ENCODE measurements around the gene MYLK4.
"Not testable (repeated sequence)": the region's sequence is repeated elsewhere in the genome, so short reads cannot be mapped to it uniquely, and the experiment has no call there.

The MYLK4 gene

DNA sequence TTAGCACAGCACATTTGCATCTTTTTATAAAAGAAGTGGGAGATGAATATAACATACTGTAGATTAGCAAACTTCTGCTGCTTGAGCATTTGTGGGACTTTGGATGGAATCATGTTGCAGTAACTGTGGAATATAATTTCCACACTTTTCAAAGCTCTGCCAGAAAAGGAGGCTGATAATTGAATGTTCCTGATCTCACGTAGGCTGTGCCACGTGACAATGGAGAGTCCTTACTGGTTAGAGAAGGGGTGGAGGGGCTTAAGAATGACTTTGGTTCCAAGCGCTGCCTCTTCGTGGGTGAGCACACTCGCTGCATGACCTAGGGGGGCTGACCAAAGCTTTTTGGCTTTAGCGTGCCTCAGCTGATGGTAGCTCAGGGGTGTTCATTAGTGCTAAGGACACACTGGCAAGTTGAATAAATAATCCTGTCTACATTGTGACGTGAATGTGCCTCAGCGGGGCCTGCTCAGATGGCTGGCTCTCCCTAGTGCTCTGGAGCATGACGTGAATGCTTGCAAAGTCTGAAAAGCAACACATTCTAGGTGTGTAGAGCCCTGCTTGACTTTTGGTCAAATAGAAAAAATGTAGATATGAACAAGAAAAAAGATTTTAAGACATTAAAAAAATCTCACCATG, 29.5 kb upstream of the MYLK4 start:
- no peak for DNase-seq (ENCODE audit: low read depth in 2 of 2)

DNA sequence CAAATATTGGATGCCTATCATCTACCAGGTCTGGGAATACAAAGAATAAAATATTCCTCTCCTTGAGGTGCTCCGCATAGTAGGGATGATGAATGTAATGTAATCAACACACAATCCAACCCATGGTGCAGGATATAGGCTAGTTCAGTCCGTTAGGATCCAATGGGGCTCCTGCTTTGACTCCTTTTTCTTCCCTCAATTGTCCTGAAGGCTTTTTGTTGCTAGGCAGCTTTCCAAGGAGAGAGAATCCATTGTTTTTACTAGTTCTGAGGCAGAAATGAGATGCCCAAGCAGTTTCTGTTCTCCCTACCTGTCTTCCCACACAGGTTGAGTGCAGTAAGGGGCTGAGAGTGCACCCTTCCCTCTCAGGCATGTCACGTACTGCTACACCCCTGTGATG, 26.5 kb upstream of the MYLK4 start:
- DNase-seq (ENCODE audit: low read depth in 2 of 2), result no peak

DNA sequence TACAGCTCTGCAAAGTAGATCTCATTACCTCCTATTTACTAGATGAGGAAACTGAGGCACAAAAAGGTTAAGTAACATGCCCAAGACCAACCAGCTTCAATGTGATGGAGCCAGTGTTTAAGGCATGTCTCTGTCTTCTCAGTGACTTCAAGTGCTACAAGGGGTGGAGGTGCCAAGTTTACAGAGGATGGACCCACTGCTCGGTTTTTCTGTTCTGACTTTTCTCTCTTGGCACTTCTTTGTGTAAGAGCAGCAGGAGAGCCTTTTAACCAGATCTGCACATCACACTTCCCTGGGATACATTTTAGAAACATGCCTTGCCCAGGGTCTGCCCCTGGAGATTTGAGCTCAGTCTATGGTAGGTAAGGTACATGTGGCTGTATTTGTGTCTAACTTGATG, 24.3 kb upstream of the MYLK4 start:
- DNase-seq (ENCODE audit: low read depth in 2 of 2), result no peak

DNA sequence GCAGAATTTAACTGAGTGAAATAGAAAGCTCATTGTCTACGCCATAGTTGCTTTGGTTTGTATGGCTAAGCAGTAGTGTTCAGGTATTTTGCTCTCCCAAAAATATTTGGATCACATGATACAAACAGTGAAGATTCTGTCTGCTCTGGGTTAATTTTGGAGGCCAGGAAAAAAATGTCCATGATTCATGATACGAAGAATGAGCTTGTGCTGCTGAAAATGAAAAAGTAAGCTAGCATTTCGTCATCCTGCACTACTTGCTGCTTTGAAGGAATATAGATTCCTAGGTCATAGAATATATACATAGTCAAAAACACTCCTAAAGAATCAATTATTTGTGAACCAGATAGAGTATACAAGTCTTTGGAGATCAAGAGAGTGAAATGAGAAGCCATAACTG, 22.7 kb upstream of the MYLK4 start:
- no peak for DNase-seq (ENCODE audit: low read depth in 2 of 2)

DNA sequence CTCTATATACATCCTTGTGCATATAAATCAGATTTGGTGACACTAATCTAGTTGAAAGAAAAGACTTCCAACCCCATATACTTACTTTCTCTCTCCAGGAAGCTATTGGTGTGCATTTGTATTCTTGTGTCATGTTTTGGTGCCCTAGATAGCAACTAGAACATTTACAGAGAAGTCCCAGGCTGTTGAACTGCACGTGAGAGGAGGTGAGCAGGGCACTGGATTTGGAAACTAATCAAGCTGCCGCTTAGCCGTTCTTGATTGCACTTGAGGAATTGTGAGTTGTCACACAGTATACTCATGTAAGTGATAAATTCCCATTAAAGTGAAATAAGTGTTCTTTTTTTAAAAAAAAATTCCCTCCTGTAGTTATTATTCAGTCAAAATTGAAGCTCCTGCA, 22.1 kb upstream of the MYLK4 start:
- no peak for DNase-seq (ENCODE audit: low read depth in 2 of 2)

DNA sequence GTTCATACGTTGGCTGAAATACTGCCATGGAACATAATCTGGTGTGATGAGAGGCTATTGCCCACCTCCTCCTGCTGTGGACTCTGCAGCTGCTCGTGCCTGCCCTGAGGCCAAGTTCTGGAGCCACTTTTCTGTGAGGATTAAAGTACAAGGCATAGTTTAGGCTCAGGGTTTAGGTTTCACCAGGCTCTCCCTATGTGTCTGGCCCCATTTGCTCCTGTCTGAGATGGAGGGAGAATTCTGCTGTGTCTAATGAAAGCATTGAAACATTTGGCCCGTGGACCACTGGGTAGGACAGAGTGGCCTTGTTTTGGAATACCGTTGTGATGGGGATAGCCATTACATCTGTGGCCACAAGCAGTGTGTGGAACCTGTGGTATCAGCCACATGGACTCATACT, 20.4 kb upstream of the MYLK4 start:
- DNase-seq (ENCODE audit: low read depth in 2 of 2), result no peak

DNA sequence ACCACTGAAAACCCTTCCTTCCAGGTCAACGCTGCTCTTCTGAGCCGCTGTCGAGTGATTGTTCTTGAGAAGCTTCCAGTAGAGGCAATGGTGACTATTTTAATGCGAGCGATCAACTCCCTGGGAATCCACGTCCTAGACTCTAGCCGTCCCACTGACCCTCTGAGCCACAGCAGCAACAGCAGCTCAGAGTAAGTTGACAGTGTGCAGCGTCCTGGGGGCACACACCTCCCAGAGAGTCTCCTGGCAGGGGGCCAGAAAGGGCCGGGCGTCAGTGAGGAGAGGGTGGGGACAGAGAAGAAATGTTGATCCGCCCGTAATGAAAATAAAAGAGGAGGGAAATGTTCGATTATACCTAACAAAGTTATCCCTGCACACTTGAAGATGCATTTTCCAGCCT, 19.4 kb upstream of the MYLK4 start:
- no peak for DNase-seq (ENCODE audit: low read depth in 2 of 2)

DNA sequence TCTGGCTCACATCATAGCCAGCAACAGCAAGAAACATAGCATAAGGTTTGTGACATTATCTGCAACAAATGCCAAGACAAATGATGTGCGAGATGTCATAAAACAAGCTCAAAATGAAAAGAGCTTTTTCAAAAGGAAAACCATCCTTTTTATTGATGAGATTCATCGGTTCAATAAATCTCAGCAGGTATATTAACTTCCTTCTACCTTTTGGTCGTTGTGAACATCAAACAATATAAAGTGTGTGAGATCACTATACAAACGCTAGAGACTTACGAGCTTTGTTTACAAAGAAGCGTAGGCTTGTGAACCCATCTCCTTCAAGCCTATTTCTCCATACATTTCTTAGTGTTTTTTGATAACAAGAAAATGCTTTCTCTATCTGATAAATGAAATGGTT, 18.0 kb upstream of the MYLK4 start:
- no peak for DNase-seq (ENCODE audit: low read depth in 2 of 2)

DNA sequence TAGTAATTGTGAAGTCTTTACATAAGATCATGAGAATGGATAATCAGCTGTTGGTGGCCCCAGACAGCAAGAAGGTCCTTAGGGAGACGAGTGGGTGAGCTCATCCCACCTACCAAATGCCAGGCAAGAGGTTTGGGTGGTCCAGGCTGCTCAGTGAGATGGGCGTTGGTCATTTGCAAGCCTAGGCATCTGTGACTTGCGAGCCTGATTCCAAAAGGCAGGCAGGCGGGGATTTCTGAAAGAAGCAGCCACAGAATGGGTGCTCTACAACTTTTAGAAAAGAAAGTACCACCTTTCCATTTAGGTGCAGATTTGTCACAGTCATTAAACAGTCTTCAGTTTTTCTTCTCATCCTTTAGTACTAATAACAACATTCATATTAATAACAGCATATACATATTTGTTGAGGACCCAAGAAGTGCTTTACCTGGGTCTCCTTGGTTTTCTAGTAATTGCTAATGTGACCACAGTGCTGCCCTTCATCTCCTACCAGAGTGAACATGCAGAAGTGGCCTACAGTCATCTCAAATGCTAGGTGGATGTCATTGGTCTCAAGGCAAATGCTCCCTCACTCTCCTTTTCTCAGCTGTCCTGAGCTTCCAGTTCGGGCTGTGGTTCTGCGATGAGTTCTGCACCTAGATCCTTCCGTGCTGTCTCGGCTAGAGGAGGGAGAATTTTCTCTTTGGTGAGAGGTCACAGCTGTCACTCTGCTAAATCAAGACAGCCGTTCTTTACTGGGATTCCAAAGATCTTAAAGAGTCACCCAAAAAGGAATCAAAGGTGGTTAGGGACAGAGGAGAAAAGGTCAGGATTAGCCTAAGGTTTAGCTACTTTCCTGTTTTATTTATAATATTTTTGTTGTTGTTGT, 17.2 kb upstream of the MYLK4 start:
- DNase-seq (ENCODE audit: low read depth in 2 of 2), result no peak

DNA sequence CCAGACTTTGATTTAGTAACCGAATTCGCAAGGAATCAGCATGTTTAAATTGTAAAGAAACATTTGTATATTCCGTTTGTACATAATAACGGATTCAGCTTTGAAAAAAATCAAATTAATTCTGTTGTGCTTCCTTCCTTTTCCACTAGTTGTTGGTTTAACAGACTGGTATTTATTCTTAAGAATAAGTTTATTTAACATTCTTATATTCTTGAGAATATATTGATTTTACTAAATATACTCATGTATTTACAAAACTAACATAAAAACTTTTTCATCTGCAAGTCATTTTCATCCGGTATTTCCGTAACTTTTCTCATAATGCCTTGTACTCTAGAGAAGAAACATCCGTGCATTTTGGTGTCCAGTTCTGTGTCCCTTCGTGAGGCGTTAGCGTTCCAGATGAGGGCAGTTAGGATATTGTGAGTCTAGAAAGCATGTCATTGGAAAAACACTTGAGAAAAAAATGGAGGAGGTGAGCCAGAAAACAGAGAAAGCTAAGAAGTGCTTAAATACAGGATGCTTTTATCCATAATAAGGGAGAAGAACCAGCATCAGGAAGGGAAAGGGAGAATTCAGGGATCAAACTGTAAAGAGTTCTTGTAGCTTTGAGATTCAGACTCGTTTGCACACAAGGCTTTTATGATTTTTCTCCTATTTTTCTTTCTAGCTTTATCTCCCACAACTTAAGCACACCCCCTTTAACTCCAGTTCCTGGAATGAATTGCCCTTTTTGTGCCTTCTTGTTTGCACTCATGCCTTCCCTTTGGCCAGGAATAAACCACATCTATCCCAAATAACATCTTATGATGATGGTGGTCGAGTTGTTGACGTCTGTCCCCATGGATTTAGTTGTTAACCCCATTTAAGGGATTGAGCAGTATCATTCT, 16.3 kb upstream of the MYLK4 start:
- DNase-seq (ENCODE audit: low read depth in 2 of 2), result no peak

DNA sequence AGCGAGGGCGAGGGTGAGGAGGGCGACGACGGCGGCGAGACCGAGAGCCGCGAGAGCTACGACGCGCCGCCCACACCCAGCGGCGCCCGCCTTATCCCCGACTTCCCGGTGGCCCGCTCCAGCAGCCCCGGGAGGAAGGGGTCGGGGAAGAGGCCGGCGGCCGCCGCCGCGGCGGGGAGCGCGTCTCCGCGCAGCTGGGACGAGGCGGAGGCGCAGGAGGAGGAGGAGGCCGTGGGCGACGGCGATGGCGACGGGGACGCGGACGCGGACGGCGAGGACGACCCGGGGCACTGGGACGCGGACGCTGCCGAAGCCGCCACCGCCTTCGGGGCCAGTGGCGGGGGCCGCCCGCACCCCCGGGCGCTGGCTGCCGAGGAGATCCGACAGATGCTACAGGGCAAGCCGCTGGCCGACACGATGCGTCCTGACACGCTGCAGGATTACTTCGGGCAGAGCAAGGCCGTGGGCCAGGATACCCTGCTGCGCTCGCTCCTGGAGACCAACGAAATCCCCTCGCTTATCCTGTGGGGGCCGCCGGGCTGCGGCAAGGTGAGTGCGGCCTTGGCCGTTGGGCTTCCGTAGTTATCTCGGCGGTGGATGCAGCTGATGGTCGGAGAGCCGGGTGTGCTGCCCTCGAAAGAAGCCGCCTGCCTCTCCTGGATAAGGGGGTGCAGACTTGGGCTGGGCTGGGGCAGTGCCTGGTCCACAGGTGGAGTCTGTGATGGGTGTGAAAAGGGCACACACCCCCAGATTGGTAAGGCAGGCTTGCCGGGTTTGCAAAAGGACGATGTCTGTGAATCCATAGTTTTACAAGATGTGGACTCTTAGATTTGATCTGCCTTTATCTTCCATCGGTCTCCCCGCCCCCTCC, 15.4 kb upstream of the MYLK4 start:
- DNase-seq (ENCODE audit: low read depth in 2 of 2), result no peak

DNA sequence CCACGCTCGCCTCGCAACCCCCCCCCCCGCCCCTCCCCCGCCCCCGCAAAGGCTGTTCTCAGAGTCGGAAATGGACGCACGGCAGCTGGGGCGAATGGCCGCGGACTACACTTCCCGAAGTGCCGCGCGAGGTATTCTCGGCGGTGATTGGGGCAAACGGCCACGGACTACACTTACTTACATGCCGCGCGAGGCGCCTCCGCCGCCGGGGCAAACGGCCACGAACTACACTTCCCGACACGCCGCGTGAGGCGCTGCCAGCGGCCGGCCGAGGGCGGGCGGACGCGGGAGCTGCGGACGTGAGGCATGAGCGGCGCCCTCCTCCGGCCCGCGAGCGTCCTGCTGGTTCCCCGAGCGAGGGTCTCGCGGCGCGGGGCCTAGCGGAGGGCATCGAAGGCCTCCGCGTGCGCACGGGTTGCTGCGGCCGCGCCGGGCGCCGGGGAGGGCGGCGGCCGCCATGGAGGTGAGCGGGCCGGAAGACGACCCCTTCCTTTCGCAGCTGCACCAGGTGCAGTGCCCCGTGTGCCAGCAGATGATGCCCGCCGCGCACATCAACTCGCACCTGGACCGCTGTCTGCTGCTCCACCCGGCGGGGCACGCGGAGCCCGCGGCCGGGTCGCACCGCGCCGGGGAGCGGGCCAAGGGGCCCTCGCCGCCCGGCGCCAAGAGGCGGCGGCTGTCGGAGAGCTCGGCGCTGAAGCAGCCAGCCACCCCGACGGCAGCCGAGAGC, 14.6 kb upstream of the MYLK4 start, which contains the start of gene WRNIP1:
Gene WRNIP1 (plus strand): TSS at position 228 of the 730 bp plus-strand sequence. CDS start 230 bp downstream, at position 458.
- peak; percentile 99 for DNase-seq (ENCODE audit: low read depth in 2 of 2)

DNA sequence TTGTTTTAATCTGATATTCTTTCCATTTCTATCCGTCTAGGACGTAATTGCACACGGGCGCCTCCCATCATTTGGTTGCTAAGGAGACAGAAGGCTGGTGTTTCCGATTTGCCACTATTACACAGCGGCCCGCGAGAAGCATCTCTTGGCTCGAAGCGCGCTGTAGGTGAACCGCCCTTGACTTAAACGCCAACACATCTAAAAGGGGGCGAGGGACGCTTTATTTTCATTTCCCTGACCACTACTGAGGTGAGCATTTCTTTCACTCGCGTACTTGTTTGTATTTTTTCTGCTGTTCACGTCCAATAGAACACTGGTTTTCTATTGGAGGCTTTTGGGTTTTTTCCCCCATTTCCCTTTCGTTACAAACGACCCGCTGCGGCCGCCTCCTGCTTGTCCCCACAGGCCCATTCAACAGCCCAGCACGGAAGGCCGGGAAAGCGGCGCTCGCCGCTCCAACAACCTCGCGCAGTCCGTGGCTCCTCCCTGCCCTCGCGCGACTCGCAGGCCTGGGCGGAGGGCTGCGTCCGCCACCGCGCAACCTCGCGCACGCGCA, 14.0 kb upstream of the MYLK4 start:
- DNase-seq (ENCODE audit: low read depth in 2 of 2), result no peak

DNA sequence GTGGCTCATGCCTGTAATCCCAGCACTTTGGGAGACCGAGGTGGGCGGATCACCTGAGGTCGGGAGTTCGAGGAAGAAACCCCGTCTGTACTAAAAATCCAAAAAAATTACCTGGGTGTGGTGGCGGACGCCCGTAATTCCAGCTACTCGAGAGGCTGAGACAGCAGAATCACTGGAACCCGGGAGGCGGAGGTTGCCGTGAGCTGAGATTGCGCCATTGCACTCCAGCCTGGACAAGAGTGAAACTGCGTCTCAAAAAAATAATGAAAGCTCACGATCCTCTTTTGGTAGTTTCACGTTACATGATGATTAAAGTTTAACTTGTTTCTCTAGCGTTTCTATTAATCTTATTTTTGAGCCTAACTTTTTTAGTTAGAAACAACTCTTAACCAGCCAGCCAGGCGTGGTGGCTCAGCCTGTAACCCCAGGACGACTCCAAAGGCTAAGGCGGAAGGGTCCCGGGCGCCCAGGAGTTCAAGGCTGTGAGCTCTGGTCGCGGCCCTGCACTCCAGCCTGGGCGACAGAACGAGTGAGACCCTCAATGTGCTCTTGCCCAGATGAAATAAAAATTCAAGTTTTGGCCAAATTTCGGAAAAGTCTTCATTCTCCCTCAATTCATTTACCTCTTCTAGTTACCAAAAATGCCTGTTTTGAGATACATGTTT, 13.3 kb upstream of the MYLK4 start:
- no peak for DNase-seq (ENCODE audit: low read depth in 2 of 2)

DNA sequence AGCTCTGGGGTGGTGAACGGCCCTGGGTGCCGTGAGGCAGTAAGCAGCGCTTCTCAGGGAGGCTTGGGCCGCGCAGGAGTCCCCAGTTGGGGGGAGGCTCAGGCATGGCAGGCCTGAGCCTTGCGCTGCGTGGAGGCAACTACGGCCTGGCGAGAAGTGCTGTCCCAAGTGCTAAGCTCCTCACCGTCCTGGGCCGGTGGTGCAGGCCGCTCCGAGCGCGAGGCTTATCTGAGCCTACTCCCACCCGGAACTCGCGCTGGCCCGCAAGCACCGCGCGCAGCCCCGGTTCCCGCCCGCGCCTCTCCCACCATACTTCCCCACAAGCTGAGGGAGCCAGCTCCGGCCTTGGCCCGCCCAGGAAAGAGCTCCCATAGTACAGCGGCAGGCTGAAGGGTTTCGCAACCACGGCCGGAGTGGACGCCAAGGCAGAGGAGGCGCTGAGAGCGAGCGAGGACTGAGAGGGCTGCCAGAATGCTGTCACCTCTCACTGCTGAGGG, 12.7 kb upstream of the MYLK4 start:
- DNase-seq (ENCODE audit: low read depth in 2 of 2), result no peak

DNA sequence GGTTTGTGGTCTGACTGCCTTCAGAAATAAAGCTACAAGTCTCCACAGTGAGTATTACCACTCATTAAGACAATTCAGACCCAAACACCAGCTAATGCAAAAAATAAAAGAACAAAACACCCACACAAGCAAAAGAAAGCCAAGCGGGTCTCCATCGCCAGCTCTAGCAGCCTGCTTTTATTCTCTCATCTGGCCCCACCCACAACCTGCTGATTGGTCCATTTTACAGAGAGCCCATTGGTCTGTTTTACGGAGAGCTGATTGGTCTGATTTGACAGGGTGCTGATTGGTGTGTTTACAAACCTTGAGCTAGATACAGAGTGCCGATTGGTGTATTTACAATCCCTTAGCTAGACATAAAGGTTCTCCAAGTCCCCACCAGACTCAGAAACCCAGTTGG, 12.1 kb upstream of the MYLK4 start:
- DNase-seq (ENCODE audit: low read depth in 2 of 2), result not testable (repeated sequence)

DNA sequence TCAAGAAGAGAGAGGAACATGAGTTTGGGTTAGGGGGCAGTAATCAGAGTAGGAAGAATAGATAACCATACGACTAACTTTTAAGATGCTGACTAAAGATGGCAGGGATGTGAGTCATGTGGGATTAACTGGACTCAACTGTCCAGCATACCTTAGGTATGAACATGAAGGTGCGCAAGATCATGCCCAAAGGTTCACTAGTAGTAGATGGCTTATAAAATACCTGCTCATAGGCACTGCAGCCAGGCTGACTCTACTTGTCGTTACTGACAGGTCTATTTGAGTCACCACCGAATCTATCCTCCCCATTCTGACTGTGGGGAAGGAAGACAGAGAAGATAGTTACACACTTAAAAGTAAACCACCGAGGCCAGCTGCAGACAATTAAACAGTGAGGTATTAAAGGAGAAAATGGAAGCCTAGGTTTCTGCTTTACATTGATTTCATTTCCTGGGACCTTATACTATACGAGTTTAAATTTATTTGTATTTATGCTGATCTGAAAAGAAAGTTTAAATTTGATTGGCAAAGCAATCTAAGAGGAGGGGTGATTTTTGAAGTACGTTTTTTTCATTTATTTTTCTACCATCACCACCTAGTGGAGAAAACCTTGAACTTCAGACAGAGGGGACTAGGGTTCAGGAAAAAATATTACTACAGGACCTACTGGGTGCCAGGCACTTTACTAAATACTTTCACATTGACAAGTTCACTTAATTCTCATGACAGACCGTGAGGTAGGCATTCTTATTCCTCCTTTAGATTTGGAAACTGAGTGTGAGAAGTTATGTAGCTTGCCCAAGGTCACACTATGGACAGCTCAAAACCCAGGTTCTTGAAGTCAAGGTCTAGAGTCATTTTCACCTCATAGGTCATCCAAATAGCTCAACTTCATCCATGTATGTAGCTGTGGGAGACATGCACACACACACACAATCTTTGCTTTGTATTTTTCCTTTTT, 10.4 kb upstream of the MYLK4 start:
- DNase-seq (ENCODE audit: low read depth in 2 of 2), result no peak

DNA sequence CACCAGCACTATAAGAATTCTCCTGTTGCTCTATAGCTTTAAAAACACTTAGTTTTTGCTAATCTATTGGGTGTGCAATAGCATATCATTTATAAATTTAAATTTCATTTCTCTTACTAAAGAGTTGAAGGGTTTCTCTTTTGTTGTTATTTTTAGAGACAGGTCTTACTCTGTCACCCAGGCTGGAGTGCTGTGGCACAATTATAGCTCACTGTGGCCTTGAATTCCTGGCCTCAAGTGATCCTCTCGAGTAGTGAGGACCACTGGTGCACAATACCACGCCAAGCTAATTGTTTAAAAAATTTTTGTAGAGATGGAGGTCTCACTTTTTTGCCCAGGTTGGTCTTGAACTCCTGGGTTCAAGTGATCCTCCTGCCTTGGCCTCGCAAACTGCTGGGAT, 8.3 kb upstream of the MYLK4 start:
- DNase-seq (ENCODE audit: low read depth in 2 of 2), result no peak
